GM12864 (cell line): ENCODE results near the gene ADSL.

Experiments used
- DNase-seq: peaks from one replicate; pipeline ENCODE4 v3.0.0-alpha.2; 2011; ENCODE audit warnings: low read depth
- H3K4me3 ChIP-seq: 2 replicates; pipeline ENCODE4 v1.5.1; 2011; ENCODE audit warnings: mild to moderate bottlenecking, low read depth, low read length, control low read depth
- CTCF ChIP-seq: IDR thresholded peaks from 2 replicates; pipeline ENCODE4 v1.5.1; 2011; ENCODE audit warnings: low read depth, mild to moderate bottlenecking, moderate library complexity, low read length, control low read depth, inconsistent platforms; ENCODE audit errors: missing control alignments

Gene ADSL

GRCh38 chr22:40345271-40345670 is 1.0 kb upstream of the ADSL start:
- TF ChIP-seq CTCF, result no peak
- no peak for DNase-seq
- peak overlapping the region; percentile 88 for H3K4me3 ChIP-seq

GRCh38 chr22:40345815-40346184 is 500 bp upstream of the ADSL start:
- DNase-seq, result no peak
- peak overlapping the region; percentile 88 for H3K4me3 ChIP-seq
- no peak for TF ChIP-seq CTCF

DNA sequence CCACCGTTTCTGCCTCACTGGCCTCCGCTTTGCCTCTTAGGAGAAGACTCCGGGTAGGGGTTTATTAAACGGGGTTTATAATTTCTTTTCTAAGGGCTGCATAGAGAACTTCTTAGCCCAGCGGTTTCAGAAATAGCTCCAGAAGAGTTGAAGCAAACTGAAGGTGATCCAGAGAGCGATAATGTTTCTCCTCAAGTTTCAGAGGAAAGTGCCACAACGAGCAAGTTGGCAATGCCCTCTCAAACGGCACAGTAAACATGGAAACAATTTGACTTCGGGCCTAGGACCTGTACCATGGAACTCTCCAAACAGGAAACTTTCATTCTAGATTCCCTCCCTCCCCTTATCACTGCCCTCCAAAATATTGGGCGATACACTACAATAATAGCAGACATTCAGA is 1.0 kb downstream of the ADSL start:
- no peak for DNase-seq
- H3K4me3 ChIP-seq, result peak overlapping the region; percentile 88
- TF ChIP-seq CTCF, result no peak

GRCh38 chr22:40348025-40348658 is 1.8 kb downstream of the ADSL start:
- peak overlapping the region; percentile 88; the same call in 1 of the 2 replicates for H3K4me3 ChIP-seq
- no peak for DNase-seq

DNA sequence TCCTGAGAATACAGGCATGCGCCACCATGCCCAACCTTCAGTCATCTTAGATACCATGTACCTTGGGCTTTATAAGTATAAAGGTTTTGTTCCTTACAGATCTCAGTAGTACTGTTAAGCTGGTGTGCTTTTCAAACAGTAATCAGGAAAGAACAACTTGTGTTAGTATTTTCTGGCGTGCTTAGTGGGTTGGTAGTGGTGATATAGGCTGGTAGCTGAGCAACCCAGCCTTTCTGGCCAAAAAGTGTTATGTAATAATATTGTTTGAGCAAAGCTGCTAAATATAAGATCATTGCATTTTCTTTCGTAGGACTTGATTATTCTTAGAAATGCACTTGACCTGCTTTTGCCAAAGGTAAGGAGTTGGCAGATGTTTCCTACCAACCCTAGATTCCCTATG is 6.5 kb downstream of the ADSL start:
- DNase-seq, result no peak

More at GRCh38 chr22:40348025-40348658, 1.8 kb downstream of the ADSL start:
- TF ChIP-seq CTCF, result peak; percentile 84

DNA sequence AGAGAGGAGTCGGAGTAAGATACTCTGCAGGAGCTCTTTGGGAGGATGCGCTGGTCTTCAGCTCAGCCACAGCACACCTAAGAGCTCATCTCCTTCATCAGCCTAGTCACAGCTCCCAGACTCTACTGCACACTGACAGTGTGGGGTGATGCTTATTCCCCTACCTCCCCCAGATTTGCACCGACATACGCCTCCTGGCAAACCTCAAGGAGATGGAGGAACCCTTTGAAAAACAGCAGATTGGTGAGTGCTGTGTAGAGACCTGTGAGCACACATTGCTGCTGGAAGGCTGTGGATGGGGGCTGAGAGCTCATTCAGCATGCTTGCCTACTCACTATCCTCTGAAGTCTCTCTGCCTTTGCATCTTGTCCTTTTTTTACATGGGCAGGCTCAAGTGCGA is 14.8 kb downstream of the ADSL start:
- TF ChIP-seq CTCF, result no peak
- DNase-seq, result no peak
- no peak overlapping the region for H3K4me3 ChIP-seq

More for the DNA sequence above, 6.5 kb downstream of the ADSL start:
- no peak for TF ChIP-seq CTCF
- no peak overlapping the region for H3K4me3 ChIP-seq

GRCh38 chr22:40363059-40363458 is 16.8 kb downstream of the ADSL start:
- no peak for DNase-seq
- TF ChIP-seq CTCF, result no peak
- H3K4me3 ChIP-seq, result no peak overlapping the region
